ENCODE measurements around the gene FBXW4. TPM values are rescaled to one million over a fixed set of nuclear protein-coding genes. Genes with fewer than 3 reads are reported as not detected.

FBXW4 gene
- total RNA-seq, 4 donors from 2014 or later = 57.0 to 84.8 (median 65.2) TPM

DNA sequence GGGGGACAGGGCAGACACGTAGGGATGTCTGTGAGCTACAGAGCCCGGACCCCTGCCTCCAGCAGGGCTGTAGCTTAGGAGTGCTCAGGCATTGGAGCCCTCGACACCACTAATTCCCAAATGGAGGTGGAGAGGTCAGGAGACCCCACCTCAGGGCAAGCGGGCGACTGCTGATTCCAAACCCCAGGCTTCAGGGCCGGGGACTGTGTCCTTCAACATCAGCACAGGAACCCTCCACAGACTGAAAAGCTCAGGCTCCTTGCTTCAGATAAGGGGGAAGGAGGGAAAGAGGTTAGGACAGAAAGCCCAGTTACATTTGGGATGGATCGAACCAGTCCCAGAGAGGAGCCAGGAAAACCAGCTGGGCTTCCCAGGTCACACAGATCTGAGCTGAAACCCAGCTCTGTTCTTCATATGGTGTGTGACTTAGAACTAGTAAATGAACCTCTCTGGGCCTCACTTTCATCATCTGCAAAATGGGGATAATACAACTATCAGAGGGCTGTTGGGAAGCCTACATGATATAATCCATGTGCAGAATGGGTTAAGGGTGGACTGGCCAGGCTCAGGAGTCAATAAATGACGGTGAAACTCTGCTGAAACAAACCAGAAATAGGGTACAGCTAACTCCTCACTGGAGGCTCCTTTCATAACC is 123.6 kb downstream of the FBXW4 start:
- peaks cover 0 to 16% (median 0%) of the 10 kb centered on the region in 3 donors for H3K36me3 ChIP-seq
- H3K4me1 ChIP-seq = peaks cover 0 to 25% (median 11%) of the 10 kb centered on the region in 4 donors
- WGBS, 2 donors = 48 to 57% methylated on average over 8 of the region's 8 CpGs
- no peak overlapping the region for H3K27ac ChIP-seq
- peaks cover 0 to 16% (median 2%) of the 10 kb centered on the region in 4 donors for H3K9me3 ChIP-seq
- H3K27me3 ChIP-seq = peaks cover 4 to 37% of the 10 kb centered on the region in 2 donors
- DNase-seq (ENCODE audit: low spot score in 2 of 2) = no peak
- H3K4me3 ChIP-seq = no peak overlapping the region
- TF ChIP-seq, protein P1, sequence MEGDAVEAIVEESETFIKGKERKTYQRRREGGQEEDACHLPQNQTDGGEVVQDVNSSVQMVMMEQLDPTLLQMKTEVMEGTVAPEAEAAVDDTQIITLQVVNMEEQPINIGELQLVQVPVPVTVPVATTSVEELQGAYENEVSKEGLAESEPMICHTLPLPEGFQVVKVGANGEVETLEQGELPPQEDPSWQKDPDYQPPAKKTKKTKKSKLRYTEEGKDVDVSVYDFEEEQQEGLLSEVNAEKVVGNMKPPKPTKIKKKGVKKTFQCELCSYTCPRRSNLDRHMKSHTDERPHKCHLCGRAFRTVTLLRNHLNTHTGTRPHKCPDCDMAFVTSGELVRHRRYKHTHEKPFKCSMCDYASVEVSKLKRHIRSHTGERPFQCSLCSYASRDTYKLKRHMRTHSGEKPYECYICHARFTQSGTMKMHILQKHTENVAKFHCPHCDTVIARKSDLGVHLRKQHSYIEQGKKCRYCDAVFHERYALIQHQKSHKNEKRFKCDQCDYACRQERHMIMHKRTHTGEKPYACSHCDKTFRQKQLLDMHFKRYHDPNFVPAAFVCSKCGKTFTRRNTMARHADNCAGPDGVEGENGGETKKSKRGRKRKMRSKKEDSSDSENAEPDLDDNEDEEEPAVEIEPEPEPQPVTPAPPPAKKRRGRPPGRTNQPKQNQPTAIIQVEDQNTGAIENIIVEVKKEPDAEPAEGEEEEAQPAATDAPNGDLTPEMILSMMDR (IDR thresholded peaks at IDR 0.05) = no peak

GRCh38 chr10:101570428-101571270 is 124.3 kb downstream of the FBXW4 start:
- TF ChIP-seq EP300 (IDR thresholded peaks at IDR 0.05) = no peak
- 8 to 14% methylated on average over 8 to 27 of the region's 37 CpGs for WGBS, 2 donors
- H3K27me3 ChIP-seq = peaks cover 4 to 44% of the 10 kb centered on the region in 2 donors
- peaks cover 0 to 29% (median 12%) of the 10 kb centered on the region in 4 donors for H3K4me1 ChIP-seq
- H3K9me3 ChIP-seq = peaks cover 0 to 16% (median 2%) of the 10 kb centered on the region in 4 donors
- no peak for DNase-seq (ENCODE audit: low spot score in 2 of 2)
- H3K27ac ChIP-seq = no peak overlapping the region
- H3K4me3 ChIP-seq = peak overlapping the region; percentile 28 to 55 (median 39)
- peaks cover 0 to 16% (median 0%) of the 10 kb centered on the region in 3 donors for H3K36me3 ChIP-seq

GRCh38 chr10:101569622-101570427 is 125.1 kb downstream of the FBXW4 start:
- TF ChIP-seq POLR2A (IDR thresholded peaks at IDR 0.05) (no peak), EP300 (IDR thresholded peaks at IDR 0.05) (no peak)
- TF ChIP-seq, protein P1 (IDR thresholded peaks at IDR 0.05) = peak; percentile 86 to 98 (median 96)
- Histone ChIP-seq H3K36me3 (peaks cover 0 to 16% (median 0%) of the 10 kb centered on the region in 3 donors), H3K27me3 (peaks cover 4 to 53% of the 10 kb centered on the region in 2 donors), H3K9me3 (peaks cover 0 to 16% (median 2%) of the 10 kb centered on the region in 4 donors), H3K4me1 (peaks cover 0 to 29% (median 12%) of the 10 kb centered on the region in 4 donors), H3K27ac (no peak overlapping the region), H3K4me3 (peak overlapping the region; percentile 28 to 55 (median 39))
- peak; percentile 60 to 83 for DNase-seq (ENCODE audit: low spot score in 2 of 2)
- WGBS, 2 donors = 1% methylated on average over 39 to 44 of the region's 56 CpGs

GRCh38 chr10:101569323-101569621 is 125.7 kb downstream of the FBXW4 start:
- peaks cover 0 to 29% (median 12%) of the 10 kb centered on the region in 4 donors for H3K4me1 ChIP-seq
- H3K4me3 ChIP-seq = no peak overlapping the region
- TF ChIP-seq, protein P1 (IDR thresholded peaks at IDR 0.05) = no peak
- TF ChIP-seq EP300 (IDR thresholded peaks at IDR 0.05) (no peak), POLR2A (IDR thresholded peaks at IDR 0.05) (no peak)
- peaks cover 4 to 58% of the 10 kb centered on the region in 2 donors for H3K27me3 ChIP-seq
- H3K27ac ChIP-seq = no peak overlapping the region
- H3K9me3 ChIP-seq = peaks cover 0 to 16% (median 2%) of the 10 kb centered on the region in 4 donors
- H3K36me3 ChIP-seq = peaks cover 0 to 16% (median 0%) of the 10 kb centered on the region in 3 donors
- 3 to 7% methylated on average over 7 to 10 of the region's 11 CpGs for WGBS, 2 donors
- no peak for DNase-seq (ENCODE audit: low spot score in 2 of 2)

DNA sequence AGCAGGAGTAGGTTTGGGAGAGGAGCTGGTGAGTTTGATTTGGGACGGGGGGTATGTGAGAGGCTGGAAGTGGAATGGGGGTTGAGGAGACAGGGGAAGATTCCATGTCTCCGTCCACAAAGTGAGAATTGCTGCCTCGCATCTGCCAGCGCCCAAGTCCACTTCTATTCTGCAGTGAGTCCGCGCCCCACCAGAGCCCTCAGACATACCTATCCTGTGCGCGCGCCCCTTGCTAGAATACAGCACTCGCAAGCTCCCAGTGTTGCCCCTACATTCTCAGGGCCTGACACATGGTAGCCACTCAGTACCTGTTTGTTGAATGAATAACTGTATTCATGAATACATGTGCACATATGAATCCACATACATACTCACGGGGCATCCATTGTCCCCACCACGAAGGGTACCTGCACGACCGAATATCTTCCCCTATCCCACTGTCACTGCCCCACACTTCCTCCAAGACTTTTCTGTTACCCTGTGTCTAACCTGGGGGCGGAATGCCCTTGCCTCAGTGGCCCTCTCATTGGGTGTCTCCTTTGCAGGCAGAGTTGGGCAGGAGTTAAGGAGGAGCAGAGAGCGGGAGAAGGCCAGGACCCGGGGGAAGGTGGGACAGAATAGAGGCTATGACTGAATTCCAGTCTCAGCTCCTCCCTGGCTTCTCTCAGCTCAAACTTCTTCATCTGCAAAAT is 126.8 kb downstream of the FBXW4 start:
- Histone ChIP-seq H3K27ac (no peak overlapping the region), H3K36me3 (peaks cover 0 to 12% (median 0%) of the 10 kb centered on the region in 3 donors), H3K4me1 (peaks cover 0 to 29% (median 12%) of the 10 kb centered on the region in 4 donors), H3K4me3 (no peak overlapping the region), H3K27me3 (peaks cover 4 to 69% of the 10 kb centered on the region in 2 donors), H3K9me3 (peaks cover 0 to 12% (median 2%) of the 10 kb centered on the region in 4 donors)
- WGBS, 2 donors = 80 to 85% methylated on average over 17 of the region's 17 CpGs
- DNase-seq (ENCODE audit: low spot score in 2 of 2) = no peak
- TF ChIP-seq, protein P1 (IDR thresholded peaks at IDR 0.05) = no peak
- TF ChIP-seq EP300 (IDR thresholded peaks at IDR 0.05) (no peak), POLR2A (IDR thresholded peaks at IDR 0.05) (no peak)
